ENCODE measurements around the gene NCOA6.
A peak's percentile ranks its signal among the peaks of the same experiment; 100 is the strongest.
"Not testable (repeated sequence)": the region's sequence is repeated elsewhere in the genome, so short reads cannot be mapped to it uniquely, and the experiment has no call there.

NCOA6 gene

GRCh38 chr20:34717230-34718095, 108.0 kb downstream of the NCOA6 start:
- no peak for DNase-seq

GRCh38 chr20:34716921-34717229, 108.6 kb downstream of the NCOA6 start:
- no peak for DNase-seq

GRCh38 chr20:34715384-34715783, 110.1 kb downstream of the NCOA6 start:
- no peak for DNase-seq

GRCh38 chr20:34713944-34714515, 111.4 kb downstream of the NCOA6 start:
- not testable (repeated sequence) for DNase-seq

GRCh38 chr20:34713194-34713943, 112.1 kb downstream of the NCOA6 start:
- DNase-seq = no peak

GRCh38 chr20:34712525-34713192, 112.8 kb downstream of the NCOA6 start:
- no peak for DNase-seq

- DNase-seq = no peak
Observed at GRCh38 chr20:34711813-34712430, 113.5 kb downstream of the NCOA6 start.

GRCh38 chr20:34710861-34711574, 114.4 kb downstream of the NCOA6 start:
- no peak for DNase-seq

- DNase-seq = no peak
Observed at GRCh38 chr20:34710568-34710839, 114.9 kb downstream of the NCOA6 start.

GRCh38 chr20:34709831-34710567, 115.5 kb downstream of the NCOA6 start:
- DNase-seq = peak; percentile 69

GRCh38 chr20:34709044-34709830, 116.2 kb downstream of the NCOA6 start:
- peak; percentile 80 for DNase-seq

- DNase-seq = peak; percentile 44
Observed at GRCh38 chr20:34708621-34709043, 116.8 kb downstream of the NCOA6 start.

GRCh38 chr20:34706912-34707784, 118.3 kb downstream of the NCOA6 start:
- no peak for DNase-seq

GRCh38 chr20:34706302-34706875, 119.1 kb downstream of the NCOA6 start:
- DNase-seq = no peak

GRCh38 chr20:34705397-34706301, 119.8 kb downstream of the NCOA6 start:
- DNase-seq = no peak

- no peak for DNase-seq
Observed at GRCh38 chr20:34705008-34705396, 120.4 kb downstream of the NCOA6 start.

- DNase-seq = peak; percentile 78
Observed at GRCh38 chr20:34704177-34705007, 121.1 kb downstream of the NCOA6 start, which contains the start of gene TP53INP2. TP53INP2 (plus strand) TSS chr20:34704344; CDS start chr20:34708740, 4,396 bp downstream.

Measured in stimulated activated CD4-positive, alpha-beta T cell treated with anti-CD3 and anti-CD28 coated beads, Interleukin-12 subunit alpha, Interleukin-12 subunit beta, amount 100 ng/mL, for 4 hours (primary cell).